ENCODE data around the gene SPEG.

GRCh38 chr2:219405958-219406860 lies 28.4 kb upstream of the SPEG start:
- TF ChIP-seq EZH2 (IDR thresholded peaks at IDR 0.05; ENCODE audit: borderline replicate concordance, low read length) (no peak), CTCF (IDR thresholded peaks at IDR 0.05; ENCODE audit: low read length) (no peak)

Data from OCI-LY1 (cell line).